MCF 10A (cell line): ENCODE measurements around the gene ULK3. TPM values are rescaled to one million over a fixed set of nuclear protein-coding genes. Genes with fewer than 3 reads are reported as not detected.

Experiments used
- BruUV-seq: library from RNA; stranded (reverse); fragments of 400-500 nt; replicated peaks from 2 replicates; lab custom pipeline; 2021; lab: Mats Ljungman, UMichigan
- CTCF ChIA-PET: fragments of 300-600 bp; sonication (Branson Sonifier 250); formaldehyde crosslinking; extraction: SDS; loops from one replicate; lab custom pipeline; 2021; ENCODE audit warnings: antibody characterized with exemption, inconsistent platforms; lab: Yijun Ruan, JAX
- POLR2A ChIA-PET: fragments of 300-600, 350-650 bp; sonication (Branson Sonifier 250); formaldehyde crosslinking; extraction: SDS; loops from one replicate; lab custom pipeline; 2020; ENCODE audit warnings: antibody characterized with exemption, inconsistent platforms; lab: Yijun Ruan, JAX
- DNase-seq: peaks from one replicate; pipeline ENCODE4 v3.0.0-alpha.2; 2018; ENCODE audit not compliant: unreplicated experiment
- H3K27ac Mint-ChIP-seq: one replicate; pipeline ENCODE4 v1.8.0; 2022; ENCODE audit warnings: mild to moderate bottlenecking, low read depth, mixed read lengths; ENCODE audit not compliant: unreplicated experiment
- H3K27me3 Mint-ChIP-seq: one replicate; pipeline ENCODE4 v1.8.0; 2022; ENCODE audit warnings: mixed read lengths; ENCODE audit not compliant: insufficient read depth, unreplicated experiment
- H3K36me3 Mint-ChIP-seq: one replicate; pipeline ENCODE4 v1.8.0; 2022; ENCODE audit warnings: mild to moderate bottlenecking, moderate library complexity, mixed read lengths; ENCODE audit not compliant: insufficient read depth, unreplicated experiment
- H3K4me1 Mint-ChIP-seq: one replicate; pipeline ENCODE4 v1.8.0; 2022; ENCODE audit warnings: mixed read lengths; ENCODE audit not compliant: insufficient read depth, unreplicated experiment
- H3K4me3 Mint-ChIP-seq: one replicate; pipeline ENCODE4 v1.8.0; 2022; ENCODE audit warnings: mild to moderate bottlenecking, moderate library complexity, mixed read lengths; ENCODE audit not compliant: unreplicated experiment
- H3K9me3 Mint-ChIP-seq: one replicate; pipeline ENCODE4 v1.8.0; 2022; ENCODE audit warnings: mixed read lengths; ENCODE audit not compliant: unreplicated experiment
- CTCF ChIP-seq: fragments of 200-600 bp; IDR thresholded peaks from one replicate; pipeline ENCODE4 v1.8.0; 2022; ENCODE audit warnings: antibody characterized with exemption, mild to moderate bottlenecking; ENCODE audit not compliant: unreplicated experiment
- intact Hi-C: fragments of 100-400 bp; cut with micrococcal nuclease; formaldehyde crosslinking; loops from 2 replicates; pipeline ENCODE4 v1.14.1; 2022
- total RNA-seq: library from RNA; stranded (reverse); gene quantifications from 2 replicates; pipeline ENCODE4 v1.2.3, GENCODE V29; 2022

The ULK3 gene
- total RNA-seq, 1 experiment from 2014 or later, result 27.6 TPM

GRCh38 chr15:74801311-74801997 lies 41.5 kb downstream of the ULK3 start:
- Mint-ChIP-seq H3K9me3 (no peaks in the 10 kb centered on the region), H3K27me3 (no peaks in the 10 kb centered on the region), H3K4me3 (no peak overlapping the region), H3K27ac (no peak overlapping the region), H3K4me1 (peaks cover 8% of the 10 kb centered on the region), H3K36me3 (peaks cover 44% of the 10 kb centered on the region)
- ChIA-PET CTCF (interaction anchor here (0.7 to 2.7 kb wide), 6 partner anchors 16 to 149 kb away, joined by 3 to 57 read pairs (median 9); no protein-coding TSS in a partner anchor), POLR2A (no interaction called here)
- no peak for TF ChIP-seq CTCF
- BruUV-seq, result no TSS peak
- no peak for DNase-seq
- intact Hi-C loops, result no loop called here

GRCh38 chr15:74800559-74801094 lies 42.3 kb downstream of the ULK3 start:
- H3K27ac Mint-ChIP-seq, result no peak overlapping the region
- no TSS peak for BruUV-seq
- peaks cover 13% of the 10 kb centered on the region for H3K4me1 Mint-ChIP-seq
- DNase-seq, result no peak
- no peak for TF ChIP-seq CTCF
- H3K9me3 Mint-ChIP-seq, result no peaks in the 10 kb centered on the region
- no peak overlapping the region for H3K4me3 Mint-ChIP-seq
- ChIA-PET CTCF (interaction anchor here (0.5 to 2.7 kb wide), 21 partner anchors 8 to 1032 kb away, joined by 3 to 57 read pairs (median 6); partner anchors contain the start of gene CSK), POLR2A (interaction anchor here (0.8 to 2.3 kb wide), 4 partner anchors 19 to 186 kb away, joined by 3 to 33 read pairs (median 11); partner anchors contain the start of gene CSK)
- peaks cover 50% of the 10 kb centered on the region for H3K36me3 Mint-ChIP-seq
- H3K27me3 Mint-ChIP-seq, result no peaks in the 10 kb centered on the region
- intact Hi-C loops, result loop anchor here (1.0 kb wide), 1 partner anchor 29 kb away; no protein-coding TSS in a partner anchor

- Mint-ChIP-seq H3K27me3 (no peaks in the 10 kb centered on the region), H3K36me3 (peaks cover 49% of the 10 kb centered on the region), H3K4me1 (peaks cover 13% of the 10 kb centered on the region), H3K4me3 (no peak overlapping the region), H3K9me3 (no peaks in the 10 kb centered on the region), H3K27ac (peak overlapping the region; percentile 83)
- peak; percentile 97 for TF ChIP-seq CTCF
- ChIA-PET POLR2A (interaction anchor here (0.6 to 2.3 kb wide), 15 partner anchors 8 to 339 kb away, joined by 3 to 33 read pairs (median 3); partner anchors contain the start of genes COX5A, CSK, FAM219B and UBL7), CTCF (interaction anchor here (0.5 to 2.7 kb wide), 41 partner anchors 8 to 1032 kb away, joined by 3 to 57 read pairs (median 4); partner anchors contain the start of genes CSK and ULK3)
- intact Hi-C loops, result loop anchor here (1.0 kb wide), 1 partner anchor 29 kb away; no protein-coding TSS in a partner anchor
- peak; percentile 90 for DNase-seq
- no TSS peak for BruUV-seq
These were observed 42.9 kb downstream of the ULK3 start for GRCh38 chr15:74799856-74800558.
